Measurements from ENCODE around the gene ZSCAN10. TPM values are rescaled to one million over a fixed set of nuclear protein-coding genes. Genes with fewer than 3 reads are reported as not detected.

Gene ZSCAN10
- total and polyA plus RNA-seq, 2 of the 13 experiments (the other 11 are each of a cell fraction or from before 2014, with no cell fraction given), result not detected

DNA sequence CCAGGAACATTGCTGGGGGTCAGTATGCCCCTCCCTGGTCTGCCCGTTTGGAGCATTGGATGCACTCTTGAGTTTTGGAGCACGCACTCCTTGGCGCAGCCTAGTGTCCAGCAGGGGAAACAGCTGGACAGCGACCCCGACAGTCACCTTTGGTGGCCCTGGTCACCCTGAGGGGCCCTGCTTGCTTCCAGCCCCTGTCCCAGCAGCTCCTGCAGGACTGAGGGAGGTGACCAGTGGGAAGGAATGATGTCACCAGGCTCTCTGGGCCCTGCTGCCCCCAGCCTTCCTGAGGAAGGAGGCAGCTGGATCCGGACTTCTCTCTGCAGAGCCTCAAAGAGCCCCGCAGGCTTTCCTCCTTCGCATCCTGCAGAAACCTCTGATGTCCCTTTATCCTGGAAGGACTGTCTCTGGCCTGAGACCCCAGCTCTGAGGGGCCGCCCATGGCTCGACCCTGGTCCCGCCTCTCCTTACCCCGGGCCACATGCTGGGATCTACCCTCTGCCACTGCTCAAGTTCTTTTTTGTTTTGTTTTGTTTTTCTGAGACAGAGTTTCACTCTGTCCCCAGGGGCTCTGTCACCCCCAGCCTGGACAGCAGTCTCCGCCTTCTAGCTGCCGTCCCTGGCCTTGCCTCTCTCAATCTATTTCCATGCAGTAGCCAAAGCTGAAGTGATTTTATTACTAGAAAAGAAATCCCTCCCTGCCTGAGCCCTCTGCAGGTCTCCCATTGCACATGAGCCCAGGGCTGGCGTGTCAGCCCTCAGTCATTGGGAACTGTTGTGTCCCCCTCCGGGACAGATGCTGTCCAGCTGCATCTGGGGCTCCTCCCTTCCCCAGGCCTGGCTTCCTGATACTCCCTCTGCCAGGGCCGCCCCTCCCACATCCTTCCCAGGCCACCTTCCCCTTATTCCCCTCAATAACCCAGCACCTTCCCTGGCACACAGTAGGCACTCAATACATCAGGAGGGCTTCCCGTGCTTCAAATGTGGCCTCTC is 11.6 kb downstream of the ZSCAN10 start (continued):
- peak; percentile 48; the same call in 1 of the 2 replicates for TF ChIP-seq HOXA3 (CRISPR knock-in tag; IDR thresholded peaks at IDR 0.05)
- TF ChIP-seq RARA (CRISPR knock-in tag; IDR thresholded peaks at IDR 0.05), result peak; percentile 61
- TF ChIP-seq SMC3 (IDR thresholded peaks at IDR 0.05; ENCODE audit: low read length), result peak; percentile 10; the same call in 1 of the 2 replicates
- TF ChIP-seq, protein P1, sequence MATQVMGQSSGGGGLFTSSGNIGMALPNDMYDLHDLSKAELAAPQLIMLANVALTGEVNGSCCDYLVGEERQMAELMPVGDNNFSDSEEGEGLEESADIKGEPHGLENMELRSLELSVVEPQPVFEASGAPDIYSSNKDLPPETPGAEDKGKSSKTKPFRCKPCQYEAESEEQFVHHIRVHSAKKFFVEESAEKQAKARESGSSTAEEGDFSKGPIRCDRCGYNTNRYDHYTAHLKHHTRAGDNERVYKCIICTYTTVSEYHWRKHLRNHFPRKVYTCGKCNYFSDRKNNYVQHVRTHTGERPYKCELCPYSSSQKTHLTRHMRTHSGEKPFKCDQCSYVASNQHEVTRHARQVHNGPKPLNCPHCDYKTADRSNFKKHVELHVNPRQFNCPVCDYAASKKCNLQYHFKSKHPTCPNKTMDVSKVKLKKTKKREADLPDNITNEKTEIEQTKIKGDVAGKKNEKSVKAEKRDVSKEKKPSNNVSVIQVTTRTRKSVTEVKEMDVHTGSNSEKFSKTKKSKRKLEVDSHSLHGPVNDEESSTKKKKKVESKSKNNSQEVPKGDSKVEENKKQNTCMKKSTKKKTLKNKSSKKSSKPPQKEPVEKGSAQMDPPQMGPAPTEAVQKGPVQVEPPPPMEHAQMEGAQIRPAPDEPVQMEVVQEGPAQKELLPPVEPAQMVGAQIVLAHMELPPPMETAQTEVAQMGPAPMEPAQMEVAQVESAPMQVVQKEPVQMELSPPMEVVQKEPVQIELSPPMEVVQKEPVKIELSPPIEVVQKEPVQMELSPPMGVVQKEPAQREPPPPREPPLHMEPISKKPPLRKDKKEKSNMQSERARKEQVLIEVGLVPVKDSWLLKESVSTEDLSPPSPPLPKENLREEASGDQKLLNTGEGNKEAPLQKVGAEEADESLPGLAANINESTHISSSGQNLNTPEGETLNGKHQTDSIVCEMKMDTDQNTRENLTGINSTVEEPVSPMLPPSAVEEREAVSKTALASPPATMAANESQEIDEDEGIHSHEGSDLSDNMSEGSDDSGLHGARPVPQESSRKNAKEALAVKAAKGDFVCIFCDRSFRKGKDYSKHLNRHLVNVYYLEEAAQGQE (IDR thresholded peaks at IDR 0.05; ENCODE audit: borderline replicate concordance in 1 of 2, low read depth in 1 of 2, low read length in 2 of 2), result peak; percentile 21 to 63; a peak in 3 of 4 replicates
- TF ChIP-seq, protein P2, sequence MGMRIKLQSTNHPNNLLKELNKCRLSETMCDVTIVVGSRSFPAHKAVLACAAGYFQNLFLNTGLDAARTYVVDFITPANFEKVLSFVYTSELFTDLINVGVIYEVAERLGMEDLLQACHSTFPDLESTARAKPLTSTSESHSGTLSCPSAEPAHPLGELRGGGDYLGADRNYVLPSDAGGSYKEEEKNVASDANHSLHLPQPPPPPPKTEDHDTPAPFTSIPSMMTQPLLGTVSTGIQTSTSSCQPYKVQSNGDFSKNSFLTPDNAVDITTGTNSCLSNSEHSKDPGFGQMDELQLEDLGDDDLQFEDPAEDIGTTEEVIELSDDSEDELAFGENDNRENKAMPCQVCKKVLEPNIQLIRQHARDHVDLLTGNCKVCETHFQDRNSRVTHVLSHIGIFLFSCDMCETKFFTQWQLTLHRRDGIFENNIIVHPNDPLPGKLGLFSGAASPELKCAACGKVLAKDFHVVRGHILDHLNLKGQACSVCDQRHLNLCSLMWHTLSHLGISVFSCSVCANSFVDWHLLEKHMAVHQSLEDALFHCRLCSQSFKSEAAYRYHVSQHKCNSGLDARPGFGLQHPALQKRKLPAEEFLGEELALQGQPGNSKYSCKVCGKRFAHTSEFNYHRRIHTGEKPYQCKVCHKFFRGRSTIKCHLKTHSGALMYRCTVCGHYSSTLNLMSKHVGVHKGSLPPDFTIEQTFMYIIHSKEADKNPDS (CRISPR knock-in tag; IDR thresholded peaks at IDR 0.05), result no peak
- TF ChIP-seq KLF16 (CRISPR knock-in tag; IDR thresholded peaks at IDR 0.05), result no peak
- no peak for TF ChIP-seq GTF2F1 (IDR thresholded peaks at IDR 0.05; ENCODE audit: low read length)
- TF ChIP-seq, protein P3, sequence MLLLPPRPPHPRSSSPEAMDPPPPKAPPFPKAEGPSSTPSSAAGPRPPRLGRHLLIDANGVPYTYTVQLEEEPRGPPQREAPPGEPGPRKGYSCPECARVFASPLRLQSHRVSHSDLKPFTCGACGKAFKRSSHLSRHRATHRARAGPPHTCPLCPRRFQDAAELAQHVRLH (CRISPR knock-in tag; IDR thresholded peaks at IDR 0.05; ENCODE audit: borderline replicate concordance, low read depth), result no peak
- TF ChIP-seq, protein P4, sequence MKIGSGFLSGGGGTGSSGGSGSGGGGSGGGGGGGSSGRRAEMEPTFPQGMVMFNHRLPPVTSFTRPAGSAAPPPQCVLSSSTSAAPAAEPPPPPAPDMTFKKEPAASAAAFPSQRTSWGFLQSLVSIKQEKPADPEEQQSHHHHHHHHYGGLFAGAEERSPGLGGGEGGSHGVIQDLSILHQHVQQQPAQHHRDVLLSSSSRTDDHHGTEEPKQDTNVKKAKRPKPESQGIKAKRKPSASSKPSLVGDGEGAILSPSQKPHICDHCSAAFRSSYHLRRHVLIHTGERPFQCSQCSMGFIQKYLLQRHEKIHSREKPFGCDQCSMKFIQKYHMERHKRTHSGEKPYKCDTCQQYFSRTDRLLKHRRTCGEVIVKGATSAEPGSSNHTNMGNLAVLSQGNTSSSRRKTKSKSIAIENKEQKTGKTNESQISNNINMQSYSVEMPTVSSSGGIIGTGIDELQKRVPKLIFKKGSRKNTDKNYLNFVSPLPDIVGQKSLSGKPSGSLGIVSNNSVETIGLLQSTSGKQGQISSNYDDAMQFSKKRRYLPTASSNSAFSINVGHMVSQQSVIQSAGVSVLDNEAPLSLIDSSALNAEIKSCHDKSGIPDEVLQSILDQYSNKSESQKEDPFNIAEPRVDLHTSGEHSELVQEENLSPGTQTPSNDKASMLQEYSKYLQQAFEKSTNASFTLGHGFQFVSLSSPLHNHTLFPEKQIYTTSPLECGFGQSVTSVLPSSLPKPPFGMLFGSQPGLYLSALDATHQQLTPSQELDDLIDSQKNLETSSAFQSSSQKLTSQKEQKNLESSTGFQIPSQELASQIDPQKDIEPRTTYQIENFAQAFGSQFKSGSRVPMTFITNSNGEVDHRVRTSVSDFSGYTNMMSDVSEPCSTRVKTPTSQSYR (CRISPR knock-in tag; IDR thresholded peaks at IDR 0.05; ENCODE audit: borderline replicate concordance), result no peak
- TF ChIP-seq NFIB (CRISPR knock-in tag; IDR thresholded peaks at IDR 0.05; ENCODE audit: borderline replicate concordance), result no peak
- 0 out of 2 replicates have a peak, but pooled peaks have one; percentile 45 for TF ChIP-seq DNMT3B (CRISPR knock-in tag; conservative IDR thresholded peaks at IDR 0.05)
- TF ChIP-seq ZNF235 (CRISPR knock-in tag; IDR thresholded peaks at IDR 0.05; ENCODE audit: borderline replicate concordance), result no peak
- no peak for TF ChIP-seq PRPF4 (IDR thresholded peaks at IDR 0.05; ENCODE audit: low read depth, low read length, poor library complexity, severe bottlenecking)
- TF ChIP-seq SIN3B (IDR thresholded peaks at IDR 0.05; ENCODE audit: low read length), result no peak
- no peak for TF ChIP-seq TBP (CRISPR knock-in tag; IDR thresholded peaks at IDR 0.05)
- TF ChIP-seq ZBTB7B (CRISPR knock-in tag; IDR thresholded peaks at IDR 0.05), result 0 out of 2 replicates have a peak, but pooled peaks have one; percentile 73
- TF ChIP-seq PAF1 (CRISPR knock-in tag; IDR thresholded peaks at IDR 0.05), result no peak
- no peak for TF ChIP-seq ZNF552 (CRISPR knock-in tag; IDR thresholded peaks at IDR 0.05; ENCODE audit: borderline replicate concordance)
- TF ChIP-seq ZFX (CRISPR knock-in tag; IDR thresholded peaks at IDR 0.05; ENCODE audit: low read depth), result no peak; the same call in 1 of the 2 replicates
- no peak for TF ChIP-seq ARNT (IDR thresholded peaks at IDR 0.05)
- TF ChIP-seq CENPT (CRISPR knock-in tag; IDR thresholded peaks at IDR 0.05; ENCODE audit: low read depth), result no peak
